Testis (tissue), 3 donors: ENCODE data around the gene NBDY. TPM values are rescaled to one million over a fixed set of nuclear protein-coding genes. Genes with fewer than 3 reads are reported as not detected.

ENCODE experiments used
- DNase-seq: peaks from one replicate; pipeline ENCODE4 v3.0.0-alpha.2; 2019
- H3K27ac ChIP-seq, 2 donors: fragments of 200-600 bp; sonication (generic); one replicate each; pipeline ENCODE4 v1.5.1; 2019
- H3K27me3 ChIP-seq: fragments of 200-600 bp; sonication (generic); one replicate; pipeline ENCODE4 v1.5.1; 2019
- H3K36me3 ChIP-seq: fragments of 200-600 bp; sonication (generic); one replicate; pipeline ENCODE4 v1.5.1; 2017; ENCODE audit warnings: low read depth; ENCODE audit errors: missing control alignments
- H3K4me1 ChIP-seq: fragments of 200-600 bp; sonication (generic); one replicate; pipeline ENCODE4 v1.5.1; 2019
- H3K4me3 ChIP-seq, 2 donors: fragments of 200-600 bp; sonication (generic); one replicate each; pipeline ENCODE4 v1.5.1; 2017 to 2019
- H3K9me3 ChIP-seq: fragments of 200-600 bp; sonication (generic); one replicate; pipeline ENCODE4 v1.5.1; 2017
- CTCF ChIP-seq, 3 experiments: fragments of 450-650 bp in 2 of 3; fragments of 200-600 bp in 1 of 3; sonication (generic) in 1 of 3; IDR thresholded peaks; one replicate each; pipeline ENCODE4 v1.5.1; 2016 to 2019; ENCODE audit warnings: antibody characterized with exemption in 3 of 3, mild to moderate bottlenecking in 2 of 3, moderate library complexity in 1 of 3
- POLR2A ChIP-seq: fragments of 450-650 bp; IDR thresholded peaks from one replicate; pipeline ENCODE4 v1.6.1; 2017; ENCODE audit warnings: antibody characterized with exemption, mild to moderate bottlenecking, moderate library complexity
- WGBS, 2 donors: methylation state at CpG; one replicate each; pipeline ENCODE4 v1.1.5; 2018; 5-methylcytosine and 5-hydroxymethylcytosine counted together
- intact Hi-C: fragments of 100-400 bp; cut with DNase I; formaldehyde crosslinking; loops from one replicate; pipeline ENCODE4 v1.15.1; 2023; ENCODE audit warnings: low total_unique reads
- polyA plus RNA-seq: library from polyadenylated mRNA; stranded (reverse); fragments of 350-450 nt; fragmentation: Illumina TruSeq; extraction: RNeasy Lipid Tissue Mini Kit (QIAGEN cat#74804); gene quantifications from one replicate; pipeline ENCODE4 v1.2.3, GENCODE V29; 2014; ENCODE audit warnings: low read depth, low replicate concordance; ENCODE audit not compliant: insufficient read depth
- total RNA-seq, 2 donors: library from RNA; depleted of rRNA; stranded (reverse); fragments of >200 nt; gene quantifications; one replicate each; pipeline ENCODE4 v1.2.3, GENCODE V29; 2016

Gene NBDY
- total and polyA plus RNA-seq, 3 donors from 2014 or later, result 26.1 to 33.1 (median 30.9) TPM

- no peak for DNase-seq
- 81 to 93% methylated on average over 6 to 9 of the region's 9 CpGs for WGBS, 2 donors
- TF ChIP-seq POLR2A (no peak), CTCF (IDR thresholded peaks at IDR 0.05) (no peak)
Measured at GRCh38 chrX:56786889-56787733, 58.1 kb downstream of the NBDY start.

GRCh38 chrX:56787734-56788152, 58.7 kb downstream of the NBDY start:
- Histone ChIP-seq H3K4me3 (no peak overlapping the region), H3K27me3 (no peaks in the 10 kb centered on the region), H3K4me1 (no peaks in the 10 kb centered on the region), H3K27ac (no peak overlapping the region), H3K36me3 (no peaks in the 10 kb centered on the region), H3K9me3 (no peaks in the 10 kb centered on the region)
- WGBS, 2 donors, result 98% methylated on average over 5 of the region's 5 CpGs; no CpG with 5 or more reads in 1 of the 2 donors
- DNase-seq, result no peak
- TF ChIP-seq POLR2A, result no peak
- intact Hi-C loops, result no loop called here

More at GRCh38 chrX:56786889-56787733, 58.1 kb downstream of the NBDY start:
- no peak overlapping the region for H3K27ac ChIP-seq
- H3K4me1 ChIP-seq, result no peaks in the 10 kb centered on the region
- H3K27me3 ChIP-seq, result no peaks in the 10 kb centered on the region
- no peak overlapping the region for H3K4me3 ChIP-seq
- no peaks in the 10 kb centered on the region for H3K9me3 ChIP-seq
- intact Hi-C loops, result no loop called here
- H3K36me3 ChIP-seq, result no peaks in the 10 kb centered on the region

- no peak overlapping the region for H3K27ac ChIP-seq
Measured at GRCh38 chrX:56788229-56788628, 59.2 kb downstream of the NBDY start.

GRCh38 chrX:56788717-56789122, 59.7 kb downstream of the NBDY start:
- 53 to 91% methylated on average over 5 of the region's 7 CpGs for WGBS, 2 donors
- intact Hi-C loops, result no loop called here

More at GRCh38 chrX:56788229-56788628, 59.2 kb downstream of the NBDY start:
- WGBS, 2 donors, result 63 to 87% methylated on average over 3 of the region's 3 CpGs
- intact Hi-C loops, result no loop called here
- TF ChIP-seq CTCF (IDR thresholded peaks at IDR 0.05) (no peak), POLR2A (no peak)
- H3K27me3 ChIP-seq, result no peaks in the 10 kb centered on the region
- no peaks in the 10 kb centered on the region for H3K9me3 ChIP-seq
- no peaks in the 10 kb centered on the region for H3K36me3 ChIP-seq
- no peak for DNase-seq
- H3K4me1 ChIP-seq, result no peaks in the 10 kb centered on the region
- no peak overlapping the region for H3K4me3 ChIP-seq

More at GRCh38 chrX:56788717-56789122, 59.7 kb downstream of the NBDY start:
- no peaks in the 10 kb centered on the region for H3K36me3 ChIP-seq
- H3K9me3 ChIP-seq, result no peaks in the 10 kb centered on the region
- TF ChIP-seq POLR2A (no peak), CTCF (IDR thresholded peaks at IDR 0.05) (peak in 1 of 3 experiments; percentile 20)
- no peaks in the 10 kb centered on the region for H3K4me1 ChIP-seq
- H3K4me3 ChIP-seq, result no peak overlapping the region
- no peaks in the 10 kb centered on the region for H3K27me3 ChIP-seq
- peak; percentile 54 for DNase-seq
- H3K27ac ChIP-seq, result no peak overlapping the region
